Adrenal gland (tissue), 5 donors: ENCODE data around the gene SEPTIN3.

ENCODE experiments used
- POLR2A ChIP-seq, 2 donors: fragments of 450-650 bp; IDR thresholded peaks; one replicate each; pipeline ENCODE4 v1.6.1; 2017; ENCODE audit warnings: antibody characterized with exemption in 2 of 2, mild to moderate bottlenecking in 2 of 2, moderate library complexity in 1 of 2
- TF ChIP-seq, protein P1 (sequence below), 6 experiments: fragments of 450-650 bp in 4 of 6; fragments of 200-600 bp in 2 of 6; sonication (generic) in 1 of 6; IDR thresholded peaks; 1 replicate in 5 of 6; 2 replicates in 1 of 6; pipeline versions ENCODE4 v1.5.1 to v1.8.0; 2016 to 2021; ENCODE audit warnings: antibody characterized with exemption in 6 of 6, mild to moderate bottlenecking in 2 of 6, moderate library complexity in 1 of 6
- donor health status: DM: no; HTN: no; CAD: no.

DNA sequence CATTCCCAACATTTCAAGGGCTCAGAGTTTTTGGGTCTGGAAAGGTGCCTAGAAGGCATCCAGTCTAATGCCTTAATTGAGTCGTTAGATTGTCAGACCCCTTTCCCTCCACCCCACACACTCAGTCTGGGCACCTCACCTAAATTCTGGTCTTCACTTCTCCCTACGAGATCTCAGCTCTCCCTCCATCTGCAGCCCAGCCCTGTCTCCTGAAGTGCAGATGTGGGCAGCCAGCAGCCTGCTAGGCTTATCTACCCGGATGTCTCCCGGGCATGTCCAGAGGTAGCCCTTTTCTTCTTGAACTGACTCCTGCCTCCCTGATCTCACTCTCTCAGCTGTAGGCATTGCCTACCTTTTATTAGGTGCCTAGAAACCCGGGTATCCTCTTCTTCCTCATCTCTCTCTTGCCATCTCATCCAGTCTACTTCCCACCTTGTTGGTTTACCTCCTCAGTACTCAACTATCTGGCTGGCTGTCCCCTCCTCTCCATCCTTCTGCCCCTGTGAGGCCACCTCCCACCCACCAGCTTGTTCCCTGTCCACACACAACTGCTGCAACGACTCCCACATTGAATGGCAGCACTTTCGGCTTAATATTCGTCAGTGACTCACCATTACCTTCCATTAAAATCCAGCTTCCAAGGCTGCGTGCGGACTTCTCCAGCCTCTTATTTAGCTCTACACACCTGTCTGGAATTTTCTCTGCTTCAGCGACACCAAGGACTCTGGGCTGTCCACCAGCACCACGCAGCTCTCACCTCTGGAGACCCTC is 6.2 kb downstream of the SEPTIN3 start:
- TF ChIP-seq, protein P1, sequence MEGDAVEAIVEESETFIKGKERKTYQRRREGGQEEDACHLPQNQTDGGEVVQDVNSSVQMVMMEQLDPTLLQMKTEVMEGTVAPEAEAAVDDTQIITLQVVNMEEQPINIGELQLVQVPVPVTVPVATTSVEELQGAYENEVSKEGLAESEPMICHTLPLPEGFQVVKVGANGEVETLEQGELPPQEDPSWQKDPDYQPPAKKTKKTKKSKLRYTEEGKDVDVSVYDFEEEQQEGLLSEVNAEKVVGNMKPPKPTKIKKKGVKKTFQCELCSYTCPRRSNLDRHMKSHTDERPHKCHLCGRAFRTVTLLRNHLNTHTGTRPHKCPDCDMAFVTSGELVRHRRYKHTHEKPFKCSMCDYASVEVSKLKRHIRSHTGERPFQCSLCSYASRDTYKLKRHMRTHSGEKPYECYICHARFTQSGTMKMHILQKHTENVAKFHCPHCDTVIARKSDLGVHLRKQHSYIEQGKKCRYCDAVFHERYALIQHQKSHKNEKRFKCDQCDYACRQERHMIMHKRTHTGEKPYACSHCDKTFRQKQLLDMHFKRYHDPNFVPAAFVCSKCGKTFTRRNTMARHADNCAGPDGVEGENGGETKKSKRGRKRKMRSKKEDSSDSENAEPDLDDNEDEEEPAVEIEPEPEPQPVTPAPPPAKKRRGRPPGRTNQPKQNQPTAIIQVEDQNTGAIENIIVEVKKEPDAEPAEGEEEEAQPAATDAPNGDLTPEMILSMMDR (IDR thresholded peaks at IDR 0.05) = no peak
- no peak for TF ChIP-seq POLR2A (IDR thresholded peaks at IDR 0.05)
